NCI-H1048 (cell line): ENCODE measurements around the gene GDE1.

ENCODE experiments used
- DNase-seq: peaks from one replicate; lab custom pipeline; 2025; lab: John Stamatoyannopoulos, UW

GDE1 gene

GRCh38 chr16:19523559-19524355 lies 1.9 kb upstream of the GDE1 start, which contains the start of gene CCP110:
Gene CCP110 (plus strand): TSS chr16:19523942. CDS start chr16:19527882, 3,940 bp downstream.
- DNase-seq, result peak; percentile 46

- no peak for DNase-seq
Observed at GRCh38 chr16:19523184-19523558, 1.3 kb upstream of the GDE1 start.

GRCh38 chr16:19522760-19523159 lies 862 bp upstream of the GDE1 start:
- no peak for DNase-seq

- no peak for DNase-seq
Observed at GRCh38 chr16:19522397-19522732, 467 bp upstream of the GDE1 start.

GRCh38 chr16:19520861-19521331 lies 1.0 kb downstream of the GDE1 start:
- DNase-seq, result no peak

- no peak for DNase-seq
Observed at GRCh38 chr16:19518388-19518787, 3.5 kb downstream of the GDE1 start.

GRCh38 chr16:19517424-19518089 lies 4.3 kb downstream of the GDE1 start:
- DNase-seq, result no peak

GRCh38 chr16:19515757-19516156 lies 6.1 kb downstream of the GDE1 start:
- DNase-seq, result no peak

- no peak for DNase-seq
Observed at GRCh38 chr16:19513377-19514053, 8.4 kb downstream of the GDE1 start.

GRCh38 chr16:19512297-19512696 lies 9.6 kb downstream of the GDE1 start:
- DNase-seq, result no peak

GRCh38 chr16:19507867-19508266 lies 14.0 kb downstream of the GDE1 start:
- no peak for DNase-seq

GRCh38 chr16:19506965-19507364 lies 14.9 kb downstream of the GDE1 start:
- DNase-seq, result no peak

GRCh38 chr16:19505600-19506303 lies 16.1 kb downstream of the GDE1 start:
- no peak for DNase-seq

GRCh38 chr16:19503461-19504075 lies 18.3 kb downstream of the GDE1 start:
- DNase-seq, result no peak

- DNase-seq, result no peak
Observed at GRCh38 chr16:19502395-19503131, 19.3 kb downstream of the GDE1 start.

GRCh38 chr16:19499481-19499880 lies 22.4 kb downstream of the GDE1 start:
- DNase-seq, result no peak

- no peak for DNase-seq
Observed at GRCh38 chr16:19499006-19499405, 22.9 kb downstream of the GDE1 start.

- DNase-seq, result no peak
Observed at GRCh38 chr16:19497176-19497575, 24.7 kb downstream of the GDE1 start.

- DNase-seq, result no peak
Observed at GRCh38 chr16:19490619-19491018, 31.3 kb downstream of the GDE1 start.

GRCh38 chr16:19488213-19488640 lies 33.7 kb downstream of the GDE1 start:
- DNase-seq, result no peak

GRCh38 chr16:19486750-19487325 lies 35.1 kb downstream of the GDE1 start:
- DNase-seq, result no peak
